ENCODE results near the gene C9orf43.

Gene C9orf43

GRCh38 chr9:113446323-113446740 lies 35.8 kb downstream of the C9orf43 start:
- TF ChIP-seq, protein P1, sequence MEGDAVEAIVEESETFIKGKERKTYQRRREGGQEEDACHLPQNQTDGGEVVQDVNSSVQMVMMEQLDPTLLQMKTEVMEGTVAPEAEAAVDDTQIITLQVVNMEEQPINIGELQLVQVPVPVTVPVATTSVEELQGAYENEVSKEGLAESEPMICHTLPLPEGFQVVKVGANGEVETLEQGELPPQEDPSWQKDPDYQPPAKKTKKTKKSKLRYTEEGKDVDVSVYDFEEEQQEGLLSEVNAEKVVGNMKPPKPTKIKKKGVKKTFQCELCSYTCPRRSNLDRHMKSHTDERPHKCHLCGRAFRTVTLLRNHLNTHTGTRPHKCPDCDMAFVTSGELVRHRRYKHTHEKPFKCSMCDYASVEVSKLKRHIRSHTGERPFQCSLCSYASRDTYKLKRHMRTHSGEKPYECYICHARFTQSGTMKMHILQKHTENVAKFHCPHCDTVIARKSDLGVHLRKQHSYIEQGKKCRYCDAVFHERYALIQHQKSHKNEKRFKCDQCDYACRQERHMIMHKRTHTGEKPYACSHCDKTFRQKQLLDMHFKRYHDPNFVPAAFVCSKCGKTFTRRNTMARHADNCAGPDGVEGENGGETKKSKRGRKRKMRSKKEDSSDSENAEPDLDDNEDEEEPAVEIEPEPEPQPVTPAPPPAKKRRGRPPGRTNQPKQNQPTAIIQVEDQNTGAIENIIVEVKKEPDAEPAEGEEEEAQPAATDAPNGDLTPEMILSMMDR (conservative IDR thresholded peaks at IDR 0.05; ENCODE audit: low read length): peak; percentile 79
- no peak for TF ChIP-seq EZH2phosphoT487 (IDR thresholded peaks at IDR 0.05; ENCODE audit: borderline replicate concordance)
- no peaks in the 10 kb centered on the region for H3K36me3 ChIP-seq (ENCODE audit: insufficient read depth, low read length)

DNA sequence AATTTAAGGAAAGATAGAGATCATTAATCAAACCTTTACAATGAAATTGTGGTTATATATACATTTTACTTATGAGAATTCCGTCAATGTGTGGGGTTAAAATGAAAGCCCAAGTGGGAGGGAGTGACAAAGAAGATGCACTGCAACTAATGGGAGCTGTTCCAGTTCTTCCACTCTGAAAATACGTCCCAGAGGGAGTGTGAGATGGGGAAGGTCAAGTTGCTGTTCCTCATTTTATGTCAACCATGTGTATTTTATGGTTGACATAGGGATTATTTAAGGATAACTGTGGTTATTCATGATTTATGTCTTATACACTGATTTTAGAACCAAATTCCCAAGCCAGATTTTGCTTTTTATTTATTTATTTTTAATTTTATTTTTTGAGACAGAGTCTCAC lies 38.8 kb downstream of the C9orf43 start:
- Histone ChIP-seq H3K36me3 (ENCODE audit: insufficient read depth, low read length) (no peaks in the 10 kb centered on the region), H3K9me3 (ENCODE audit: insufficient read depth, low read depth, low read length) (no peaks in the 10 kb centered on the region), H3K4me2 (ENCODE audit: low read depth, low read length, poor library complexity, severe bottlenecking) (no peak overlapping the region), H3K9me2 (replicated peaks; ENCODE audit: low read depth, low read length) (no peaks in the 10 kb centered on the region), H3K79me2 (ENCODE audit: insufficient read depth, low read length) (no peaks in the 10 kb centered on the region), H3K4me3 (ENCODE audit: low read length, poor library complexity, severe bottlenecking) (no peak overlapping the region), H4K20me1 (ENCODE audit: insufficient read depth, low read length, poor library complexity, severe bottlenecking) (no peaks in the 10 kb centered on the region), H2AFZ (ENCODE audit: low read length) (no peak overlapping the region), H3K9ac (ENCODE audit: low read depth, low read length, poor library complexity, severe bottlenecking) (no peak overlapping the region), H3K27me3 (ENCODE audit: insufficient read depth, low read length, poor library complexity, severe bottlenecking) (no peaks in the 10 kb centered on the region), H3F3A (ENCODE audit: low read depth) (no peaks in the 10 kb centered on the region), H3K4me1 (ENCODE audit: insufficient read depth, low read length, poor library complexity, severe bottlenecking) (peaks cover 6% of the 10 kb centered on the region)
- no peak for TF ChIP-seq EZH2phosphoT487 (IDR thresholded peaks at IDR 0.05; ENCODE audit: borderline replicate concordance)
- TF ChIP-seq, protein P1 (conservative IDR thresholded peaks at IDR 0.05; ENCODE audit: low read length): no peak

More at GRCh38 chr9:113446323-113446740, 35.8 kb downstream of the C9orf43 start:
- H4K20me1 ChIP-seq (ENCODE audit: insufficient read depth, low read length, poor library complexity, severe bottlenecking): no peaks in the 10 kb centered on the region
- H3K4me2 ChIP-seq (ENCODE audit: low read depth, low read length, poor library complexity, severe bottlenecking): no peak overlapping the region
- no peaks in the 10 kb centered on the region for H3K79me2 ChIP-seq (ENCODE audit: insufficient read depth, low read length)
- no peaks in the 10 kb centered on the region for H3K9me2 ChIP-seq (replicated peaks; ENCODE audit: low read depth, low read length)
- H2AFZ ChIP-seq (ENCODE audit: low read length): no peak overlapping the region
- H3K27me3 ChIP-seq (ENCODE audit: insufficient read depth, low read length, poor library complexity, severe bottlenecking): no peaks in the 10 kb centered on the region
- H3K4me3 ChIP-seq (ENCODE audit: low read length, poor library complexity, severe bottlenecking): no peak overlapping the region
- H3K9ac ChIP-seq (ENCODE audit: low read depth, low read length, poor library complexity, severe bottlenecking): no peak overlapping the region
- no peaks in the 10 kb centered on the region for H3K9me3 ChIP-seq (ENCODE audit: insufficient read depth, low read depth, low read length)
- peaks cover 2% of the 10 kb centered on the region for H3K4me1 ChIP-seq (ENCODE audit: insufficient read depth, low read length, poor library complexity, severe bottlenecking)
- H3F3A ChIP-seq (ENCODE audit: low read depth): no peaks in the 10 kb centered on the region

- H3K9me3 ChIP-seq (ENCODE audit: insufficient read depth, low read depth, low read length): no peaks in the 10 kb centered on the region
- no peak overlapping the region for H3K4me3 ChIP-seq (ENCODE audit: low read length, poor library complexity, severe bottlenecking)
- H4K20me1 ChIP-seq (ENCODE audit: insufficient read depth, low read length, poor library complexity, severe bottlenecking): no peaks in the 10 kb centered on the region
- H3K9ac ChIP-seq (ENCODE audit: low read depth, low read length, poor library complexity, severe bottlenecking): no peak overlapping the region
- H3K4me2 ChIP-seq (ENCODE audit: low read depth, low read length, poor library complexity, severe bottlenecking): no peak overlapping the region
- no peak overlapping the region for H2AFZ ChIP-seq (ENCODE audit: low read length)
- TF ChIP-seq, protein P1 (conservative IDR thresholded peaks at IDR 0.05; ENCODE audit: low read length): no peak
- TF ChIP-seq EZH2phosphoT487 (IDR thresholded peaks at IDR 0.05; ENCODE audit: borderline replicate concordance): no peak
- no peaks in the 10 kb centered on the region for H3K79me2 ChIP-seq (ENCODE audit: insufficient read depth, low read length)
- H3K36me3 ChIP-seq (ENCODE audit: insufficient read depth, low read length): no peaks in the 10 kb centered on the region
- H3F3A ChIP-seq (ENCODE audit: low read depth): no peaks in the 10 kb centered on the region
- H3K4me1 ChIP-seq (ENCODE audit: insufficient read depth, low read length, poor library complexity, severe bottlenecking): peaks cover 18% of the 10 kb centered on the region
- H3K9me2 ChIP-seq (replicated peaks; ENCODE audit: low read depth, low read length): no peaks in the 10 kb centered on the region
- H3K27me3 ChIP-seq (ENCODE audit: insufficient read depth, low read length, poor library complexity, severe bottlenecking): no peaks in the 10 kb centered on the region
These were observed 41.6 kb downstream of the C9orf43 start for GRCh38 chr9:113452113-113452605.
